Caki2 (cell line): ENCODE results near the gene MAP2K5. TPM values are rescaled to one million over a fixed set of nuclear protein-coding genes. Genes with fewer than 3 reads are reported as not detected.
A peak's percentile ranks its signal among the peaks of the same experiment; 100 is the strongest.

ENCODE experiments used
- DNase-seq: peaks from one replicate; pipeline ENCODE4 v3.0.0-alpha.2; 2015; ENCODE audit warnings: low read depth
- in situ Hi-C: cut with HindIII; loops from 2 replicates; pipeline ENCODE4 v1.10.0; 2016; ENCODE audit warnings: low sequenced_read_pairs, low pct_unique_long_range_greater_than_20kb, mixed read lengths
- total RNA-seq: library from RNA; depleted of rRNA; stranded (reverse); fragments of >200 nt; shearing (Covaris generic); gene quantifications from 2 replicates; pipeline ENCODE4 v1.2.3, GENCODE V29; 2014; ENCODE audit warnings: low replicate concordance

The MAP2K5 gene
- total RNA-seq, 1 experiment from 2014 or later: 5.4 TPM

DNA sequence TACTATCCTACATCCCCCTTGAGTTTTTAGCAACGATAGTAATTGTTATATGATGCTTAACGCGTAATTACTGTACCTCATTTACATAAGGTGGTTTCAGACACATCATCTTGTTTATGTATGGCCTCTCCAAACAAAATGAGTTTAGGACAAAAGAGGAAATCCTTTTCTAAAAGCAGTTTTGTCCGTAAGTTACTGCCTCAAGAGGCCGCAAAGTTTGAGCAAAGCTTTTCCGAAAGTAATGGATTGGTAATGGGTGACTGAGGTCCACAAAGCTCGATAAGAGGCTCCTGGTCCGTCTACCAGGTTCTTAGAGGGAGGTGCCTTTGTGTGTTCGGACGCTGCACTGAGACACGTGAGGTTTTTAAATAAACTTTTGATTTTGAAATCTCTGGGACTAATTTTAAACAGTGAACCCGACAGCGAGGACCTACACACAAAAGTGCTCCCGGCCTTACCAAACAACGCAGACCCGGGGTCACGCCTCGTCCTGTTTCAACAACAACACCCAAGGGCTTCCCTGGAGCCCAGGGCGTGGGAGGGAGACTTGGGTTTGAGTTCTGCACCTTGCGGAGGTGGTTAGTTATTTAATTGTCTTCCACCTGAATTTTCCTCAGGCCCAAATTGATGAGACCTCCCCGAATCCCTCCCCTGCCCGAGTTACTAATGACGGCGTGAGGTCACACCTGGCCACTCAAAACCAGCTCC, 22.0 kb upstream of the MAP2K5 start:
- no peak for DNase-seq
- in situ Hi-C loops: no loop called here

- in situ Hi-C loops: no loop called here
- DNase-seq: peak; percentile 86
Measured at GRCh38 chr15:67521029-67521782, 21.3 kb upstream of the MAP2K5 start, which contains the start of gene C15orf61. C15orf61 (plus strand) TSS chr15:67521131; CDS start chr15:67521249, 118 bp downstream.

DNA sequence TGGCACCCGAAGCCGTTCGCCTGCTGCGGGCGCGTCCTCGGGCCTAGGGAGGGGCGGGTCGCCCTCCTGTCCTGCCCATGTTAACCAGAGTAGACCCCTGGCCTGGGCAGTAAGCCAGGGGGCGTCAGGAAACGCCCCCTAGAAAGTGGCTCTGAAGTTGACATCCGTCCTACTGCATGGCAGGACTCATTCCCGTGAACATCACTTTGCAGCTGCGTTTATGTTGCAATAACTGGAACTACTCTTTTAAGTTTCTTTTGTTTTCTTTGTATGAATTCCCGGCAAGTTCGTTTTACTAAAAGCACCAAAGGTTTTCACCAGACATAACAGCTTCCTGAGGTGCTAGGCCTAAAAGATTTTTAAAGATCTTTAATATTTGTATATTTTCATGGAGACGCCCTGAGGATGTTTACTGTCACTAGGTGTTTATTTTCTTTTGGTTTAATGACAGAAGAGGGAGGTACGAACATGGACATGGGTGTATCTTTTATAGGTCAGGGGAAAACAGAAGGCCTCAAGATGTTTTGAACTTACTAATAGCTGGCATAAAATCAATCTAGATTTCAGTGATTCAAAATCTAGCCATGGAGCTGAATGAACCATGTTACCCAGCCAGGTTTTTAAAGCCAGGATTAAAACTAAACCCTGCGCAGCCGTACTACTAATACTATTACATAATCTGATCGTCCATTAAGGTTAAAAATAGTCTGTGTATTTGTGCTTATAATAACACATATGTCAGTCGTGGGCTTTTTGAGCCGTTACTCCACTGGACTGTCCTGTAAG, 20.5 kb upstream of the MAP2K5 start:
- in situ Hi-C loops: no loop called here
- peak; percentile 10 for DNase-seq

DNA sequence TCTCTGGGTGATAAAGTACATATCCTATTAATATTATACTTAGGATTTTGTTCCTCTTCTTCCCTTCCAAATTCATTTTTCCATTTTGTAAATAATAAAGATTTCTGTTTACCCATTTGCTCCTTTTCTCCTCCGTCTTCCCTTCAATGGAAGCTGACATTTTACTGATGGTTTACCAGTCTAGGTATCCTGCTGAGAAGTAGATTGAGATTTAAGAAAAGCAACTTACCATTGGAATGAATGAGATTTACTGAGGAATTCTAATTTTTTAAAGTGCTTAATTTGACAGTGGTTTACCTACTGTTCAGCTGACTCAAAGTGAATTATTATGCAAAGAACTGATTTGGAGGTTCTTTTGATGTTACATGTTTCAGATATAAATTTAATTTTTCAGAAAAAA, 19.2 kb upstream of the MAP2K5 start:
- in situ Hi-C loops: no loop called here
- DNase-seq: no peak

DNA sequence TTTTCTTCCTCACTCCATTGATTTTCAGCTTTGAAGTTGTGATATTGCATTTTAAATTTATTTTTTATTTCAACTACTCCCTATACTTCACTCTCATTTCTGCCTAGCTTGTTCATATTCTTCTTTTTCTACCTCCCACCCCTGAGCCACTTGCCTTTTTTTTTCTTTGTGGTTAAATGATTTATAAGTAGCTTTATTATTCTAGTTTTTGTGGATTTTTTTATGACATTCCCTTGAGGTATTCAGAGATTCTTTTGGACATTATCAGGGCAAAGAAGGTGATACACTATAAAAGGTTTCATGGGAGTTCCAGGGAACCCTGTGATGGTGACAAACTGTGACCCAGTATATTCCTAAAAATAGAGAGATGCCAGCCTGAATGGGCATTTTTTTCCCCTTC, 18.3 kb upstream of the MAP2K5 start:
- DNase-seq: no peak
- in situ Hi-C loops: no loop called here

GRCh38 chr15:67528513-67528912, 14.0 kb upstream of the MAP2K5 start:
- DNase-seq: no peak
- in situ Hi-C loops: no loop called here

GRCh38 chr15:67531379-67531914, 11.1 kb upstream of the MAP2K5 start:
- in situ Hi-C loops: no loop called here
- DNase-seq: no peak

- in situ Hi-C loops: no loop called here
Measured at GRCh38 chr15:67533873-67534272, 8.6 kb upstream of the MAP2K5 start.

GRCh38 chr15:67534360-67534759, 8.1 kb upstream of the MAP2K5 start:
- in situ Hi-C loops: no loop called here
- no peak for DNase-seq

More at GRCh38 chr15:67533873-67534272, 8.6 kb upstream of the MAP2K5 start:
- no peak for DNase-seq

GRCh38 chr15:67537771-67538170, 4.7 kb upstream of the MAP2K5 start:
- in situ Hi-C loops: no loop called here

GRCh38 chr15:67543348-67543718, 830 bp downstream of the MAP2K5 start:
- in situ Hi-C loops: no loop called here
- peak; percentile 10 for DNase-seq

More at GRCh38 chr15:67537771-67538170, 4.7 kb upstream of the MAP2K5 start:
- no peak for DNase-seq

DNA sequence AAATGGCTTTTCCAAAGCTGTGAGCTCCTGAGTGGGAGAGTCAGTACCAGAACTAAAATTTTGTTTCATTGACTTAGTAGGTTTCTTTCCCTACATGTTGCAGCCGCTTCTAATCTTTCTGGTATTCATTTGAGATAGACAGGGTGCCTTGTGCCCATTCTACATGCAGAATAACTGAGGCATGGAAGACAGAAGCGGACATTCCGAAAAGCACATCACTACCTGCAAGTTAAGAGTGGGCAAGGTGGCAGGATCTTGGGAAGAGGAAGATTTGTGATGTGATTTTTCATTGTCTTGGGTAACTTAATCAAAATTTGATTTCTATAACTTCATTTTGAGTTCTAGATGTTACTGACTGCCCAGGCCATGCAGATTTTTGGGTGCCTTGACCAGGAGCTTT, 2.0 kb downstream of the MAP2K5 start:
- in situ Hi-C loops: no loop called here
- DNase-seq: no peak

DNA sequence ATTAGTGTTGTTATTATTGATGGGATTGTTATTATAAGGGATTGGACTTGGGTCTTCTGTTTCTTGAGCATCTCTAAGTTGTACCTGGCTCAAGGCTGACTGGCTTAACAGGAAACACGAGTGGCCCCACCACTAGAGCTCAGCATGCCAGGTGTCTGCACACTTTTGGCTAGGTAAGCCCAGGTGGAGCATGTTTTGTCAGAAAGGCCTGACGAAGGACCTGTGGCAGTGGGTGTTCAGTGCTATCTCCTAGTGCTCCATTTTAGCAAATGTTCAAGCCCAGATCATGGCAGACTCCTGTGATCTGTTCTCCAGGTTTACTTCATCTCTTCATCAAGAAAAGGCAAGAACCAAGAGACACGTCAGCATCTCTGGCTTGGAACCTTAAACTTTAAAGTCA, 3.4 kb downstream of the MAP2K5 start:
- in situ Hi-C loops: no loop called here
- DNase-seq: no peak

- in situ Hi-C loops: no loop called here
- DNase-seq: no peak
Measured at GRCh38 chr15:67547064-67547463, 4.6 kb downstream of the MAP2K5 start.

DNA sequence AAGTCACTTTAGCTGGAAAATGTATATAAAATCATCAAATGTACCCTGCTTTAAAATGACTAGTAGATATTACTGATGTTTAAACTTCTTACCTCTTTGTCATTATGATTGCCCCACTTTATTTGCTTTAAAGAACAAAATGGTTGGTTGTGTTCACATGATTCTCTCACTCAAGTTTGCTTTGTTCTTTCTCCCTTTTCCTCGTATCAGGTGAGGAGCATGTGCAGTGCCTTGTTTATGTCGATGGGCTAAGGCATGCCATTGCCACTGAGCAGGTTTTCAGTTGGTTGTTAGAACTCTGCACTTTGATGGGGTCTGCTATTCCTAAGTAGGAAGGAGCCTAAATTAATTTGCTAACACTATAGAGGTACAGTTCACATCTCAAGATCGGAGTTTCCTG, 5.3 kb downstream of the MAP2K5 start:
- no peak for DNase-seq
- in situ Hi-C loops: no loop called here

DNA sequence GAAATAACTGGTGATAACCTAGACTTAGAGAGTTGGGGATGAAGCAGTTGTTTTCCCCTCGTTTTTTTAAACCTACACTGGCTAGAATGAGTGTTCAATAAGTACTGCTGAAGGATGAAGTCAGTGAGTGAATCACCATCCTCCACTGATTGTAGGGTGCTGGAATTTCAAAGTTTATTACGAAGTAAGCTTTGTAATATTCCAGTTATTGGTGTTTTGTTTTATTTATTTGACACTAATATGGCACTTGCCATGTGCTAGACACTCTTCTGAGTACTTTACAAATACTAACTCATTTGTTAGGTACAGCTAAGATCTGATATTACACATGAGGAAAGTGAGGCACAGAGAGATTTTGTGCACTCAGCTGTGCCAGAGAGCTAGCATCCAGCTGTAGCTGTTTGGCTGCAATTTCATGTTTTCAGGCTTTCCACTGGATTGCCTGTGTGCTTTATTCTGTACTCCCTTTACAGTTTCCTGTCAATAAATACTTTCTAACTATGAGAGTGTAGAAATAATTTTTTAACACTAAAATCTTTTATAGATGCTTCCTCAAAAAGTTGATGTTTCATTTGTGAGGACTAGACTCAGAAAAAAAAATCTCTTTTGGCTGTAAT, 5.8 kb downstream of the MAP2K5 start:
- in situ Hi-C loops: no loop called here
- DNase-seq: no peak

DNA sequence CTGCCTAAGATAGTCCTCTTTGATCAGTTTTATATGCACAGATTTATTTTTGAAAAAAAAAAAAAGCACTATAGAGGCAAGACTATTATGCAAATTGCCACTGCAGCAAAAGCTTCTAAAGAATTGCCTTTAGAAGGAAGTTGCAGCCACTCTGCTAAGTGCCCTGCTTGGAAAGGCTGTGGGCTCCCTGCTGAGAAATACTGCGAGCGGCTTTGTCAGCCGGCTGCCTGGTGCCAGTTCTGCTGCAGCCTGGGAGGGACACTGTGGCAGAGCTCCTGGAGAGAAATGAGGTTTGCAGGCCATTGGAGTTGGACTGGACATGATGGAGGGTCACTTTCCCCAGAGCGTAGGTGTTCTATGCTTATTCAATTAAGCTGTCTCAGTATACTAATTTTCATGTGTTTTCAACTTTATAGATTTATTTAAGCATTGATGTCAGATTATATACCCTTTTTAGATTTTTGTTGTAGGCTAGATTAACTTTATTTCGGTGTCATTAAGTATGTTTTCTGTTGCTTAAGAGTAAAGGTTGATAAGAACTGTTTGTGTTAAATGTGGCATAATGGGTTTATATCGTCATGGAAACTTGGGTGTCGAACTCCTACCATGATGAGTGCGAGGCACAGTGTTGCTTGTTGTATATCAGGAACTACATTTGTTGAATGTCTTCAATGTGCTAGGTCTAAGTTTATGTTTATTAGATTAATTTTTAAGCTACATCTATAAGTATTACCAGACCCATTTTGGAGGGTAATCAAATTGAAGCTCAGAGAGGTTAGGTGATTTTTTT, 6.6 kb downstream of the MAP2K5 start:
- DNase-seq: no peak
- in situ Hi-C loops: no loop called here

DNA sequence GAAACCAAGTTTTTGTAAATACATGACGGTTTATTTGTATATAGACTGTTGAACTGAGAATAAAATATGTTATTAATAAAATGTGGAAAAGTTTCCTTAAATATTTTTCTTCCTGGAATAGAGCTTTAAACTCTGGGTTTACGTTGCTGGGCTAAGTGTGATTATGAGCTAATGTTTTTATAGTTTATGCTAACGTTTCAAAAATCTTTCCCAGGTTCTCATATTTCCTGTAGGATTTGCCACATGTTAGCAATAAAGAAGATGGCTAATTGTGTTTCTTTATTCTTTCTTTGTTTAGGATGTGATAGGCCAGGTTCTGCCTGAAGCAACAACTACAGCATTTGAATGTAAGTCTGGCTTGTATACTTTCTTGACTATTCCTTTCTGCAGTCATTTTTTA, 7.2 kb downstream of the MAP2K5 start:
- in situ Hi-C loops: no loop called here
- DNase-seq: no peak
